Lung (tissue), 12 donors: ENCODE measurements around the gene GAA. TPM values are rescaled to one million over a fixed set of nuclear protein-coding genes. Genes with fewer than 3 reads are reported as not detected.

ENCODE experiments used
- ATAC-seq: fragments of 200-7000 bp; cut with Tn5 transposase; one replicate; pipeline ENCODE4 v1.9.1; 2020; ENCODE audit warnings: moderate number of reproducible peaks; ENCODE audit not compliant: insufficient read depth, low FRiP score
- DNase-seq, 3 donors: peaks; one replicate each; pipeline ENCODE4 v3.0.0-alpha.2; 2013 to 2017
- H3K27ac ChIP-seq, 2 donors: one replicate each; pipeline ENCODE4 v1.5.1; 2013; ENCODE audit warnings: mild to moderate bottlenecking in 2 of 2, moderate library complexity in 2 of 2, control low read depth in 1 of 2, inconsistent platforms in 1 of 2, low read depth in 1 of 2, low read length in 1 of 2
- H3K27me3 ChIP-seq, 3 donors: one replicate each; pipeline ENCODE4 v1.5.1; 2013; ENCODE audit warnings: low read length in 2 of 3; ENCODE audit not compliant: control insufficient read depth in 3 of 3, insufficient read depth in 3 of 3
- H3K36me3 ChIP-seq, 4 donors: one replicate each; pipeline ENCODE4 v1.5.1; 2013; ENCODE audit warnings: low read length in 4 of 4, mild to moderate bottlenecking in 1 of 4, moderate library complexity in 1 of 4; ENCODE audit not compliant: control insufficient read depth in 4 of 4, insufficient read depth in 4 of 4
- H3K4me1 ChIP-seq, 5 donors: one replicate each; pipeline ENCODE4 v1.5.1; 2013; ENCODE audit warnings: low read length in 5 of 5, mild to moderate bottlenecking in 2 of 5, moderate library complexity in 1 of 5; ENCODE audit not compliant: control insufficient read depth in 5 of 5, insufficient read depth in 5 of 5
- H3K4me3 ChIP-seq: one replicate; pipeline ENCODE4 v1.5.1; 2013; ENCODE audit warnings: mild to moderate bottlenecking, control low read depth, moderate library complexity
- H3K9ac ChIP-seq, 2 donors: one replicate each; pipeline ENCODE4 v1.5.1; 2013; ENCODE audit warnings: low read length in 2 of 2, control low read depth in 1 of 2; ENCODE audit not compliant: insufficient read depth in 1 of 2
- H3K9me3 ChIP-seq, 4 donors: one replicate each; pipeline ENCODE4 v1.5.1; 2013; ENCODE audit warnings: low read length in 3 of 4, mild to moderate bottlenecking in 1 of 4, moderate library complexity in 1 of 4; ENCODE audit not compliant: control insufficient read depth in 4 of 4, insufficient read depth in 3 of 4
- CTCF ChIP-seq: IDR thresholded peaks from 2 replicates; pipeline ENCODE4 v1.5.1; 2012; ENCODE audit warnings: mild to moderate bottlenecking; ENCODE audit errors: control extremely low read depth, extremely low read depth
- whole genome bisulfite sequencing, 2 donors: extraction: QIAGEN DNeasy Blood & Tissue Kit; methylation state at CpG; one replicate each; pipeline ENCODE4 v1.1.7; 2013; 5-methylcytosine and 5-hydroxymethylcytosine counted together
- polyA plus RNA-seq, 2 donors: library from polyadenylated mRNA; stranded (reverse); fragments of 200-250 nt; gene quantifications; one replicate each; pipeline ENCODE4 v1.2.1, GENCODE V29; 2013
- total RNA-seq, 2 donors: library from RNA; depleted of rRNA in 1 of 2; stranded (reverse); fragments of >200 nt in 1 of 2; gene quantifications; one replicate each; pipeline ENCODE4 v1.2.1, GENCODE V29; 2014 to 2021
- donor health status: control.
- donor health status: control.
- donor health status: Bipolar disorder and iron deficiency.
- donor health status: healthy.
- donor health status: DM: yes; HTN: yes; CAD: no.

The GAA gene
- total and polyA plus RNA-seq, 4 donors: 30.5 to 88.6 (median 68.0) TPM

- no peak for TF ChIP-seq CTCF
- H3K27ac ChIP-seq: no peak overlapping the region
- ATAC-seq (no peak), DNase-seq (no peak)
- H3K4me3 ChIP-seq: no peak overlapping the region
- H3K36me3 ChIP-seq: no peaks in the 10 kb centered on the region
- no peaks in the 10 kb centered on the region for H3K27me3 ChIP-seq
- no peak overlapping the region for H3K9ac ChIP-seq
- 84 to 93% methylated on average over 27 of the region's 27 CpGs for WGBS, 2 donors
- H3K9me3 ChIP-seq: peaks cover 0 to 1% (median 0%) of the 10 kb centered on the region in 4 donors
- H3K4me1 ChIP-seq: peaks cover 0 to 19% (median 5%) of the 10 kb centered on the region in 5 donors
These were observed 1.9 kb upstream of the GAA start for GRCh38 chr17:80099291-80100034.

GRCh38 chr17:80100035-80100323 is 1.4 kb upstream of the GAA start:
- 86 to 87% methylated on average over 4 of the region's 4 CpGs for WGBS, 2 donors
- Histone ChIP-seq H3K4me3 (no peak overlapping the region), H3K4me1 (peaks cover 0 to 19% (median 5%) of the 10 kb centered on the region in 5 donors), H3K27ac (no peak overlapping the region), H3K36me3 (no peaks in the 10 kb centered on the region), H3K9ac (no peak overlapping the region), H3K9me3 (peaks cover 0 to 1% (median 0%) of the 10 kb centered on the region in 4 donors), H3K27me3 (no peaks in the 10 kb centered on the region)
- ATAC-seq: no peak
- no peak for DNase-seq
- TF ChIP-seq CTCF: no peak

GRCh38 chr17:80101946-80102663 is 724 bp downstream of the GAA start:
- H3K27ac ChIP-seq: peak overlapping the region in 1 of 2 donors; percentile 59
- WGBS, 2 donors: 32 to 34% methylated on average over 21 of the region's 21 CpGs
- H3K36me3 ChIP-seq: no peaks in the 10 kb centered on the region
- H3K9ac ChIP-seq: peak overlapping the region; percentile 55 to 84
- H3K4me3 ChIP-seq: peak overlapping the region; percentile 89
- no peak for TF ChIP-seq CTCF
- no peaks in the 10 kb centered on the region for H3K27me3 ChIP-seq
- H3K4me1 ChIP-seq: peaks cover 0 to 29% (median 5%) of the 10 kb centered on the region in 5 donors
- ATAC-seq: no peak
- H3K9me3 ChIP-seq: no peaks in the 10 kb centered on the region
- DNase-seq: peak in 2 of 3 donors; percentile 19 to 34
